ENCODE results near the gene CEP68. TPM values are rescaled to one million over a fixed set of nuclear protein-coding genes. Genes with fewer than 3 reads are reported as not detected.
"Not testable (repeated sequence)": the region's sequence is repeated elsewhere in the genome, so short reads cannot be mapped to it uniquely, and the experiment has no call there.

CEP68 gene
- total RNA-seq, 1 donor from 2014 or later = 20.8 TPM

DNA sequence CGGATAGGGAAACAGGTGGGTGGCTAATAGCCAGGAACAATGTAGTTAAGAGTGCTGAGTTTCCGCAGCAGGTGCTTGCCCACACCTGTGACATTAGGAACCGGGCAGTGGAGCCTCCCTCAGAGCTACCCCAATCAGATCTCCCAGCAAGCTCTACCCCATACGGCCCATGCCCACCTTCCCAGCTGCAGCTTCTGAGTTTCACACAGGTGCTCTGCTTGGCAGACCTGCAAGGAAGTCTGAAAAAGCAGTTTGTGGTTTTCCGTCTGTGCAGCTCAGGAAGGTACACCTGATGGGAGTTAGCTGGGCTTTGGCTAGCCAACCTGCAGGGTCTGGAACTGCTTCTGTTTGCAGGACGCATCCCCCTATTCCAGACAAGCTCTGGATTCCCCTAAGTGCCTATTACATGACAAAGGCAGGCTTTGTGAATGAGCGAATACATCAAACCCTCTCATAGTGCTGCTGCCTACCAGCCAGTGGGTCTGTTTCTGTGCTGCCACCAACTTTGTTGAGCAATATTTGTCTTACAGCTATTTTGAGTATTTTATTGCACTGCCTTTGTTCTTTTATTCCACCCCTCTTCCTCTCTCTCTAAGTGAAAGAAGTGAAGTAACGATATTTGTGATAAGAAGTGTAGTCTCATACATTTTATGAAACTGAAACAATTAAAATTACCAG, 24.7 kb upstream of the CEP68 start:
- no peak for DNase-seq (ENCODE audit: extremely low read depth, low read depth, low spot score)

- no peak for DNase-seq (ENCODE audit: extremely low read depth, low read depth, low spot score)
Measured at GRCh38 chr2:65032019-65032975, 23.9 kb upstream of the CEP68 start.

DNA sequence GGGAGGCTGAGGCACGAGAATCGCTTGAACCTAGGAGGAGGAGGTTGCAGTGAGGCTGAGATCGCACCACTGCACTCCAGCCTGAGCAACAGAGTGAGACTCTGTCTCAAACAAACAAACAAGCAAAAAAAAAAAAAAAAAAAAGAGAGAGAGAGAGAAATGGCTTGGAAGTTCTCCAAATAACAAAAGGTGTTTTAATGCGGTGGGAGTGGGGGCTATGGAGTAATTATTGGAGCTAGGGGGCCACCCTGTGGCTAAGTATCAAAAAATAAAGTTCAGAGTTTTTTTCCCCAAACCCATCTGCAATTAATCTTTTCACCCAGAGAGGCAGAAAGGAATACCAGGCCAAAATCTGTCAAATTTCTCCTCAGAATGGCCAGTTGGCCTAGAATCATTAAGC, 23.0 kb upstream of the CEP68 start:
- no peak for DNase-seq (ENCODE audit: extremely low read depth, low read depth, low spot score)

DNA sequence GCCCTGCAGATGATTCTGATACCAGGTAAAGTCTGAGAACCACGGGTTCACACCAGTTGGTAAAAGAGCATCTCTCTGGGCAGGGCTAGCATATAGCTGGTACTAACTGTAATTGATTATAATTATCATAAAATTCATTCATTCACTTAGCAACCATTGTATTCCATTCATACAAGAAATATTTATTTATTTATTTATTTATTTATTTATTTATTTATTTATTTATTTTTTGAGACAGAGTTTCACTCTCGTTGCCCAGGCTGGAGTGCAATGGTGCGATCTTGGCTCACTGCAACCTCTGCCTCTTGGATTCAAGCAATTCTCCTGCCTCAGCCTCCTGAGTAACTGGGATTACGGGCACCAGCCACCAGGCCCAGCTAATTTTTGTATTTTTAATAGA, 22.5 kb upstream of the CEP68 start:
- not testable (repeated sequence) for DNase-seq (ENCODE audit: extremely low read depth, low read depth, low spot score)

DNA sequence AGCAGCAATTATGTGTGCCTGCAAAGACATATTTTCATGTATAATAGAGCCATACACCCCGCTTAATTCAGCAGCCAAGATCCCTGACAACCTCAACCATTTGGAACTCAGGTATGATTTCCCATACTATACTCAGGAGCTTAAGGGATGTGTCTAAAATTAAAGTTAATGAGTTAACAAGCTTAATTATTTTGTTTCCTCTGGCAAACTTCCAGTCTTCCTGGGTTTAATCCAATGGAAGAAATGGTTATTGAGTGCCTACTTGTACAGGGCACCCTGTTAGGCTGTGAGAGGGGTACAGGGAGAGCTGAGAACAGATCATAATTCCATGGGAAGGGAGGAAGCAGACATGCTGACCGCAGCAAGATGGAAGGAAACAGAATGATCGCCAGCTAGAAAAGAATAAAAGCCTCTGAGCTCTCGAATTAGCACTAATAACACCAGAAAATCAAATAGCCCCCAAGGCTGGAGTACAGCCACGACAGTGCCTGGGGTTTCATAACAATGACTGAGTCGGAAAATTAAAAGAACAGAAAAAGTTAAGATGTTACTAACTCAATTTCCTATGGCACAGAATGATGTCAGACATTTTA, 20.8 kb upstream of the CEP68 start:
- no peak for DNase-seq (ENCODE audit: extremely low read depth, low read depth, low spot score)

- DNase-seq (ENCODE audit: extremely low read depth, low read depth, low spot score) = no peak
Measured at GRCh38 chr2:65037178-65037577, 19.0 kb upstream of the CEP68 start.

GRCh38 chr2:65039640-65040039, 16.6 kb upstream of the CEP68 start:
- DNase-seq (ENCODE audit: extremely low read depth, low read depth, low spot score) = no peak

DNA sequence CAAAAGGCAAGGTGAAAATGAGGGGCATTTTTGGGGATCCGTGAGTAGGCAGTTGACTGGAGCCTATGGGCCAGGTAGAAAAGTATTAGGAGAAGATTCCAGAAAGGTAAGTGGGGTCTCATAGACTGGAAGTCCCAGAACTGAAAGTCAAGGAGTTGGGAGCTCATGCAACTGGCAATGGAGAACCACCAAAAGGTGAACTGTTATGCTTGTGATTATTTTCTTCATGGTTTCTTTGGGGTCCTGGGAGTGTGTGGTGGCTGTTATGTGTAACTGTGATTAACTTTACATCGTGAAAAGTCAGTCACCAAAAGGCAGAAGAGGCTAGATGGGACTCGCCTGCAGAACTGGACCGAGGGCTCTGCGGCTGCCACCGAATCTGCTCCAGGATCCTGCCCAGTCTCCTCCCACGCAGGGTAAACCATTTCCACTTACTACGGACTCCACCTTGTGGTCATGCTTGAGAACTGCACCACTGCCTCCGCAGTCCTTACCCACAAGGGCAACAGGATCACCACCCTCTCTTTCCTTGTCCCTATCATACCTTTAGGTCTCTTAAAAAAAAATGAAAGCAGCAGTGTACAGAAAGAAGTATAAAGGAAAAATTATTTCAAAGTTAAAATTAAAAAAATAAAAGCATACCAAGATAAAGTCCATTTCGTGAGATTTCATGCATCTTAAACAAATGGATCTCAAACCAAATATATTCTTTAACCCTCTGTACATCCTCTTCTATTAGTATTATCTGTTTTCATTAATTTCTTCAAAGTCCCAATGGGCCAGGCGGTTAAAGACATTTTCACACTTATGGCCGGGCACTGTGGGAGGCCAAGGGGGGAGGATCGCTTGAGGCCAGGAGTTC, 15.6 kb upstream of the CEP68 start:
- DNase-seq (ENCODE audit: extremely low read depth, low read depth, low spot score) = no peak

GRCh38 chr2:65043001-65043400, 13.2 kb upstream of the CEP68 start:
- DNase-seq (ENCODE audit: extremely low read depth, low read depth, low spot score) = no peak

DNA sequence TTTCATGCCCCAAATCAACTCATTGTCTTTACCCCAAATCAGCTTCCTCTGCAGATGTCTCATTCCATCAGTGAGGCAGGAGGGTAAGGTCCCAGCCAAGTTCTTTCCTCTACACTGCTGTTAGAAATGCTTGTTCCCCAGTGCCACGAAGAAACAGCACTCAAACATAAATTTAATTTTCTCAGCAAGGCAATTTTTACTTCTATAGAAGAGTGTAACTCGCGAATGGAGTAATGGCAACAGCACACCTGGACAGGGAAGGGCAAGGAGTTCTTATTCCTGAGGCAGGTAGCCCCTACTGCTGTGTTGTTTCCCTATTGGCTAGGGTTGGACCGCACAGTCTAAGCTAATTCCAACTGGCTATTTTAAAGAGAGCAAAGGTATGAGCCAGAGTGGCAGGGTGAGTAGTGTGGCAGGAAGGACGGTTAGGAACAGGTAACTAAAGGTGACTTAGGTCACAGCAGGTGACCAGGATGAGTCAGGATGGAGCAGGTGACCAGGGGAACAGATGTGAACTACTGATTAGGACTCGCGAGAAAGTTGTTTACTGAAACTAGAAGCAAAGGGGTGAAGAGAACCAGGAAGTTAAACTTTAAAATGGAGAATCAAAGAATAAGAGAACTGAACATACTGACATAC, 12.0 kb upstream of the CEP68 start:
- DNase-seq (ENCODE audit: extremely low read depth, low read depth, low spot score) = no peak

DNA sequence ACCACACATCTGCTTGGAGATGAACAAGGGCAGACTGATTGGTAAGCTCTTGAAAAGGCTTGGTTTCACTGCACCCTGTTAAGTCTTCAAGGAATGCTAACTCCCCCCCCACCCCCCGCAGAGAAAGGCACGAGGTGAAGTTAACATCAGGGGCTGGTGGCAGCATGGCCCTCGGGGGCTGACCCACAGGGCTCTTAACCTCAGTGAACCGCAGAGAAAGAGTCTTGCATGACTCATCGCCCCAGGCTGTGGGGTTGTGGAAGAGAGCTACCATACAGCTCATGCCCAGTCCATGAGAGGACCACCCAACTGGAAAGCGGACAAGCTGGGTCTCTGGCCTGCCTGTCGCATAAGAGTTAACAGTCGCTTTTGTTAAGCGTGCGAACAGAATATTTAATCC, 10.6 kb upstream of the CEP68 start:
- DNase-seq (ENCODE audit: extremely low read depth, low read depth, low spot score) = no peak

- no peak for DNase-seq (ENCODE audit: extremely low read depth, low read depth, low spot score)
Measured at GRCh38 chr2:65046633-65047407, 9.4 kb upstream of the CEP68 start.

GRCh38 chr2:65049010-65049639, 7.1 kb upstream of the CEP68 start:
- no peak for DNase-seq (ENCODE audit: extremely low read depth, low read depth, low spot score)

GRCh38 chr2:65050931-65051330, 5.3 kb upstream of the CEP68 start:
- DNase-seq (ENCODE audit: extremely low read depth, low read depth, low spot score) = no peak

DNA sequence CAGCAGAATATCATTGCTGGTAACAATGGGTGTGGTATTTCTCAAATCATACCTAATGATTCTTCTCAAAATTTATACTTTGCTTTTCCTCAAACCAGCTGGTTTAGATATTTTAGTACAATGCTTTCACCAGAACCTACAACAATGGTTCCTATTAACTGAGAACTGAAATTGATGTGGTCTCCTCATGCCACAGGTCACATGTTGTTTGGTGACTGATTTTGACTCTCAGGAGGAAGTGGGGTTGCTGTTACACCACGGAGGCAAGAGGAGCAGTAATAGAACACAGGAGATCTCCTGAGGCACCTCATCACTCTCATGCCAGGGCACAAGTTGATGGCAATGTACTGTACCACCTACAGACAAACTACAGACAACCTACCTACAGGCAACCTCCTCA, 3.0 kb upstream of the CEP68 start:
- no peak for DNase-seq (ENCODE audit: extremely low read depth, low read depth, low spot score)

GRCh38 chr2:65054749-65055421, 1.3 kb upstream of the CEP68 start:
- DNase-seq (ENCODE audit: extremely low read depth, low read depth, low spot score) = no peak

- DNase-seq (ENCODE audit: extremely low read depth, low read depth, low spot score) = no peak
Measured at GRCh38 chr2:65055422-65056214, 598 bp upstream of the CEP68 start.

- no peak for DNase-seq (ENCODE audit: extremely low read depth, low read depth, low spot score)
Measured at GRCh38 chr2:65057054-65057375, 799 bp downstream of the CEP68 start.
